NOMO-1 treated with dmso at 0.1 percent for 144 hours (cell line): ENCODE results near the gene TARM1.
A peak's percentile ranks its signal among the peaks of the same experiment; 100 is the strongest.

ENCODE experiments used
- DNase-seq: peaks from one replicate; lab custom pipeline; 2025; ENCODE audit not compliant: unreplicated experiment; lab: John Stamatoyannopoulos, UW

The TARM1 gene

DNA sequence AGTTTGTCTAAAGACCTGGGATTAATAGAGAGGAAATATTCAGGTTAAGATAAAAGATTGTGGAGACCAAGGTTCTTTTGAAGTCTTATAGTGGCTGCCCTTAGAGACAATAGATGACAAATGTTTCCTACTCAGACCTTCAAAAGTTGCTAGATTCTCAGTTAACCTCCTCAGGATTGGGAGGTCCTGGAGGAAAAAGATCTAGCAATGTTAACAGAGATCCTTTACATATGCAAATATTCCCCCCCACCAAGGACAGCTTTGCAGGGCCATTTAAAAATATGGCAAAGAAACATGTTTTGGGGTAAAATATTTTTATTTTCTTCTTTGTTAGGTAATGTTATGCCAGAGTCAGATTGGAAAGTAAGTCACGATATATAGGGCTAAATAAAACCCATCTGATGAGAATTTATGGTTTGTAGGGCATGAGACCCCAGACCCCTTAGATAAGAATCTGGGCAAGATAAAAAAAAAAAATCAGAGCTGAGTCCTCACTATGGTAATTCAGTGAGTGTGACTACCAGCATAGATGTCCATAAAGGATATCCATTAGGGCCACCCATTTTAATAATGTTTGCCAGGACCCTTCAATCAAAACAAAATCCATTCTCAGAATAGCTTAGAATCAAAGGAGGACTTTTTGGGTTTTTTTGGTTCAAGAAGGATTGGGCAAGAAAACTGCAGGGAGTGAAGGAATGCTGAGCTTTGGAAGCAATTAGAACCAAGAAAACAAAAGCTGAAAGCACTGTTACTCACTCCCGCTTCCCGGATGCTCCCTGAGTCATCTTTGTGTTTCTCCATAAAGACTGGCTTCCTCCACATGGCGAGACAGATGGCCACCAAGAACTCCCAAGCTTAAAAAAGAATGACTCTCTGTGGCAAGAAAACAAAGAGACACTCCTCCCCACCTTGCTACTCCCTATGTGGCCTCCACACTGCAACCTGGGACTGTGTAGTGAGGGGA is 45.7 kb downstream of the TARM1 start:
- no peak for DNase-seq

DNA sequence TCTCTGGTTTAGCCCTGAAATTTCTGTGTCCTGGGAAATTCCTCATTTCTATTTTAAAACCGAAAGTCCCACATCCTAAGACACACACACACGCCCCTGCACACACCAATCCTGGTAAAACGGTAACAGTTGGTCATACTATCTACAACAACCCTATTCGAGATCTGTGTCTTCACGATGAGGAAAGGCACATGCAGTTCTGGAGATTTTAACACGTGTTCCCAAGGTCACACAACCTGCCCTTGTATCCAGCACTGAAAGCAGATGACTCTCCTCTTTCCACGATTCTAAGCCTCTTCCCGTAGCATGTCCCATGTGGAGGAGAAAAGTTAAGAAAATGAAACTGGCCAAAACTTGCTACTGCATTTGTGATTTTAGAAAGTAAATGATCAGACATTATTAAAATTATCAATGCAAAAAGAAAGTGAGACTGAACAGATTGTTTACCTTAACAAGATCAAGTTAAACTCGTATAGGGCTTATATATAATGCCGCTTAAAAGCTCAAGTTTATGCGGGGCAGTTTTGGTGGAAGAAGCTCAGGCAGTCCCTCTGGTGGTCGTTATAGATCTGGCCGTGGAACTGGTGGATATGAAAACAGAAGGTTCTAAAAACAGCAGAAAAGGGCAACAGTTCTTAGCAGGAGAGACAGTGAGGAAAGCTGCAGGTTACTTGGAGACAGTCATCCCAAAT is 50.1 kb downstream of the TARM1 start:
- no peak for DNase-seq

DNA sequence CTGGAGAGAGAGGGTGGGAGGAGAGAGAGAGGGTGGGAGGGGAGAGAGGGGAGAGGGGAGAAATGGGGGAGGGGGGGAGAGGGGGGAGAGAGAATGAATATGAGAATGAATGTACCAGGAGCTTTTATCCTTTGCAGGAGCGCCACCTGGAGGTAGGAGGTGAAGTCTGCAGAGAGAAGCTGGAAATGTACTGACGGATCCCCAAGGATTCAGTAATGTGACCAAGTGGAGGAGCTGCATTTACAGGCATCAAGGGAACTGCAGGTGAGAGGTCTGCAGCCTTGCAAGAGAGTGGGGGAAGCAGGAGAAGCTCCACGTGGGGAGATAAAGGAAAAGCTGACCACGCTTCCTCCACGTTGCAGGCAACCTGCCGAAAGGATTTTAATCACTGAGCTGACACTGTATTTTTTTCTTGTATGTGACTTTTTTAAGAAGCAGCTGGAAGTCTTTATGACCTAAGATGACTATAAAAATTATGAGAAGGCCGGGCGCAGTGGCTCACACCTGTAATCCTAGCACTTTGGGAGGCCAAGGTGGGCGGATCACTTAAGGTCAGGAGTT is 51.2 kb downstream of the TARM1 start:
- DNase-seq, result no peak

DNA sequence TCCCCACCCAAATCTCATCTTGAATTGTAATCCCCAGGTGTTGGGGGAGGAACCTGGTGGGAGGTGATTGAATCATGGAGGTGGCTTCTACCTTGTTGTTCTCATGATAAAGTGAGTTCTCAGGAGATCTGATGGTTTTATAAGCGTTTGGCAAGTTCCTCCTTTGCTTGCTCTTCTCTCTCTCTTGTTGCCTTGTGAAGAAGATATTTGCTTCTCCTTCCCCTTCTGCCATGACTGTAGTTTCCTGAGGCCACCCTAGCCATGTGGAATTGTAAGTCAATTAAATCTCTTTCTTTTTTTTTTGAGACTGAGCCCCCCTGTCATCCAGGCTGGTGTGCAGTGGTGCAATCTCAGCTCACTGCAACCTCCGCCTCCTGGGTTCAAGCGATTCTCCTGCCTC is 51.9 kb downstream of the TARM1 start:
- peak; percentile 27 for DNase-seq

DNA sequence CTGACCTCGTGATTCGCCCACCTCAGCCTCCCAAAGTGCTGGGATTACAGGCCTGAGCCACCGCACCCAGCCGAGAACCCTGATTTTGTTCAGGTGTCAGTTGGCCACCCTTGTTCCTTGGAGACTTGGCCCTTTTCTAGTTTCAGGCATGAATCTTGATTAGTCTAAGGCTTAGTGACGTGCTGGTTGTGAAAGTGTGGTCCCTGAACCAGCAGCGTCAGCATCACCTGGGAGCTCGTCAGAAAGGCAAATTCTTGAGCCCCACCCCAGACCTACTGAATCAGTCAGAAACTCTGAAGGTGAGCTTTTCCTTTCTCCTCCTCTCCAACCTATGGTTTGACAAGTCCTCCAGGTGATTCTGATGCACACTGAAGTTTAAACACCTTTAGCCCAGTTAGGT is 54.5 kb downstream of the TARM1 start:
- no peak for DNase-seq

DNA sequence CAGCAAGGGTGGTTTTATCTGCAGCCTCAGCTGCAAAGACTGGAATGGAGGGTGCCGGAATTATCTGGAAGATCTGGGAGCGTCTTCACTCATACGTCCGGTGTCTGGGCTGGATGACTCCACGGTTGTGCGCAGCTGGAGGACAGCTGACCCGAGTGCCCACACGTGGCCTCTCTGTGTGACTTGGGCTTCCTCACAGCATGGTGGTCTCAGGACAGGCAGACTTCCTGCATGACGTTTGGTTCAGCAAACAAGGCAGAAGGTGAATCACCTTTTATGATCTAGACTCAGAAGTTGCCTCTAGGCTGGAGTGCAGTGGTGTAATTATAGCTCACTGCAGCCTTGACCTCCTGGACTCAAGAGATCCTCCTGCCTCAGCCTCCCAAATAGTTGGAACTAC is 56.5 kb downstream of the TARM1 start:
- DNase-seq, result no peak

DNA sequence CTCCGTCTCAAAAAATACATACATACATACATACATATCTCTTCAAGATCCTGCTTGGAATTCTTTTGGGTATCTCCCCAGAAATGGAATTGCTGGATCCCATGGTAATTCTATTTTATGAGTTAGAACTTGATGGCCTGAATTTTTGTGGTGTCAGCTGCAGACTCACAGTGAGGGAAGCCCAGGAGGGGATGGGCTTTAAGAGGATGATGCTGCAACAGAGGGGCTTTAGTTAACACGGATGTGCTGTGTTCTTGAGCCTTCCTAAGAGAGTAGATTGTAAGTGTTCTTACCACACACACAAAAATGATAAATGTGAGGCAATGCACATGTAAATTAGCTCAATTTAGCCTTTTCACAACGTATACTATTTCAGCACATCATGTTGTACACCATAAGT is 58.0 kb downstream of the TARM1 start:
- DNase-seq, result peak; percentile 42

DNA sequence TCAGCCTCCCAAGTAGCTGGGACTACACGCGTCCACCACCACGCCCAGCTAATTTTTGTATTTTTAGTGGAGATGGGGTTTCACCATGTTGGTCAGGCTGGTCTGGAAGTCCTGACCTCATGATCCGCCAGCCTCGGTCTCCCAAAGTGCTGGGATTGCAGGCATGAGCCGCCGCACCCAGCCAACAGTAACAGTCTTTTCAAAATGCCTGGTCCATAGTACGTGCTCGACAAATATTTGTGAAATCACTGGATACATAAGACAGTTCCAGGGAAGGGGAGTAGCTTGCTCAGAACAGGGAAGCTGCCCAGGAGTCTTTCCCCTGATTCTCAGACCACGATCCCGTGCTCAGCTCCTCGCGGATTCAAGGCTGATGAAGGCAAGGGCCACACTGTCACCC is 59.2 kb downstream of the TARM1 start:
- no peak for DNase-seq

DNA sequence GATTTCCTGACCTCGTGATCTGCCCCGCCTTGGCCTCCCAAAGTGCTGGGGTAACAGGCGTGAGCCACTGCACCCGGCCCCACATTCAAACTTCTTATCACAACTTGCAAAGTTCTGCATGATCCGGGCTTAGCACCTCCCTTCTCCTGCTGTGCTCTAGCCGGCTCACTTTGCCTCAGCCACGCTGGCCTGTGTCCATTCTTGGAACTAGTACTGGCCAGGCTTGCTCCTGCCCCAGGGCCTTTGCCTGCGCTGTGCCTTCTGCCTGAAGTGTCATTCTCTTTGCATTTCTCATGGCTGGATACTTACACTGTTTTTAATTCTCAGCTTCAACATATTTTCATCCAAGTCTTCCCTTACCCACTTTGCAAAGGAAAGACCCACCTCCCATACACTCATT is 59.8 kb downstream of the TARM1 start:
- DNase-seq, result no peak
